Osteocyte (in vitro differentiated cells): ENCODE measurements around the gene MVK. TPM values are rescaled to one million over a fixed set of nuclear protein-coding genes. Genes with fewer than 3 reads are reported as not detected.

Experiments used
- DNase-seq: peaks from one replicate; pipeline ENCODE4 v3.0.0; 2021; ENCODE audit warnings: mixed read lengths; ENCODE audit not compliant: unreplicated experiment; ENCODE audit errors: extremely low spot score
- H3K27ac Mint-ChIP-seq: one replicate; pipeline ENCODE4 v1.8.0; 2021; ENCODE audit warnings: mild to moderate bottlenecking, mixed read lengths; ENCODE audit not compliant: unreplicated experiment
- H3K27me3 Mint-ChIP-seq: one replicate; pipeline ENCODE4 v1.8.0; 2021; ENCODE audit warnings: mixed read lengths; ENCODE audit not compliant: unreplicated experiment
- H3K36me3 Mint-ChIP-seq: one replicate; pipeline ENCODE4 v1.8.0; 2021; ENCODE audit warnings: mixed read lengths; ENCODE audit not compliant: unreplicated experiment
- H3K4me1 Mint-ChIP-seq: one replicate; pipeline ENCODE4 v1.8.0; 2021; ENCODE audit warnings: mixed read lengths; ENCODE audit not compliant: unreplicated experiment
- H3K4me3 Mint-ChIP-seq: one replicate; pipeline ENCODE4 v1.8.0; 2021; ENCODE audit warnings: mild to moderate bottlenecking, moderate library complexity, mixed read lengths; ENCODE audit not compliant: unreplicated experiment
- H3K9me3 Mint-ChIP-seq: one replicate; pipeline ENCODE4 v1.8.0; 2021; ENCODE audit warnings: mixed read lengths; ENCODE audit not compliant: unreplicated experiment
- total RNA-seq: library from RNA; stranded (reverse); gene quantifications from 2 replicates; pipeline ENCODE4 v1.2.1, GENCODE V29; 2021
- TF ChIP-seq, protein P1 (sequence below): fragments of 200-600 bp; sonication (generic); IDR thresholded peaks from 2 replicates; pipeline ENCODE4 v1.5.0; 2021; ENCODE audit warnings: antibody characterized with exemption, mild to moderate bottlenecking, moderate library complexity

Gene MVK
- total RNA-seq, 1 donor from 2014 or later = 13.0 TPM

- Mint-ChIP-seq H3K9me3 (no peaks in the 10 kb centered on the region), H3K36me3 (peaks cover 8% of the 10 kb centered on the region), H3K27me3 (no peaks in the 10 kb centered on the region), H3K4me1 (no peaks in the 10 kb centered on the region), H3K27ac (no peak overlapping the region), H3K4me3 (no peak overlapping the region)
- TF ChIP-seq, protein P1, sequence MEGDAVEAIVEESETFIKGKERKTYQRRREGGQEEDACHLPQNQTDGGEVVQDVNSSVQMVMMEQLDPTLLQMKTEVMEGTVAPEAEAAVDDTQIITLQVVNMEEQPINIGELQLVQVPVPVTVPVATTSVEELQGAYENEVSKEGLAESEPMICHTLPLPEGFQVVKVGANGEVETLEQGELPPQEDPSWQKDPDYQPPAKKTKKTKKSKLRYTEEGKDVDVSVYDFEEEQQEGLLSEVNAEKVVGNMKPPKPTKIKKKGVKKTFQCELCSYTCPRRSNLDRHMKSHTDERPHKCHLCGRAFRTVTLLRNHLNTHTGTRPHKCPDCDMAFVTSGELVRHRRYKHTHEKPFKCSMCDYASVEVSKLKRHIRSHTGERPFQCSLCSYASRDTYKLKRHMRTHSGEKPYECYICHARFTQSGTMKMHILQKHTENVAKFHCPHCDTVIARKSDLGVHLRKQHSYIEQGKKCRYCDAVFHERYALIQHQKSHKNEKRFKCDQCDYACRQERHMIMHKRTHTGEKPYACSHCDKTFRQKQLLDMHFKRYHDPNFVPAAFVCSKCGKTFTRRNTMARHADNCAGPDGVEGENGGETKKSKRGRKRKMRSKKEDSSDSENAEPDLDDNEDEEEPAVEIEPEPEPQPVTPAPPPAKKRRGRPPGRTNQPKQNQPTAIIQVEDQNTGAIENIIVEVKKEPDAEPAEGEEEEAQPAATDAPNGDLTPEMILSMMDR = no peak
- DNase-seq = no peak
Observed at GRCh38 chr12:109566424-109566823, 7.2 kb upstream of the MVK start.

DNA sequence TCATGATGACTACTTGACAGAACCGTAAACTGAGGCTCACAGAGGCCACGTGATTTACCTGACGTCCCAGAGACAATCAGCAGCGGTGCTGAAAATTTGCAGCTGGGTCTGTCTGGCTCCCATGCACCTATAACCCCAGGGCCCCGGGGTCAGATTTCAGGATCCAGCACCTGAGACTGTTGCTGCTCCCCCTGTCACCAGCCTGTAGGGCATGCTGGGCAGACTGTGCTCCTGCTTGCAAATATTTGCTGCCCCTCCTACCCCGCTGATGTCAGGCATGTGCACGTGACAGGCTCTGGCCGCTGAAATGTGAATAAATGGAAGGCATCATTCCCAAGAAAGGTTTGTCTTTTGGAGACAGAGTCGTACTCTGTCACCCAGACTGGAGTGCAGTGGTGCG, 6.3 kb upstream of the MVK start:
- Mint-ChIP-seq H3K27ac (no peak overlapping the region), H3K36me3 (peaks cover 4% of the 10 kb centered on the region), H3K27me3 (no peaks in the 10 kb centered on the region), H3K4me1 (no peaks in the 10 kb centered on the region), H3K9me3 (no peaks in the 10 kb centered on the region), H3K4me3 (no peak overlapping the region)
- no peak for DNase-seq
- TF ChIP-seq, protein P1 = no peak

- Mint-ChIP-seq H3K4me3 (no peak overlapping the region), H3K36me3 (peaks cover 1% of the 10 kb centered on the region), H3K9me3 (no peaks in the 10 kb centered on the region), H3K4me1 (peaks cover 7% of the 10 kb centered on the region), H3K27me3 (no peaks in the 10 kb centered on the region), H3K27ac (no peak overlapping the region)
- no peak for DNase-seq
- TF ChIP-seq, protein P1 = no peak
Observed at GRCh38 chr12:109567967-109568366, 5.6 kb upstream of the MVK start.

DNA sequence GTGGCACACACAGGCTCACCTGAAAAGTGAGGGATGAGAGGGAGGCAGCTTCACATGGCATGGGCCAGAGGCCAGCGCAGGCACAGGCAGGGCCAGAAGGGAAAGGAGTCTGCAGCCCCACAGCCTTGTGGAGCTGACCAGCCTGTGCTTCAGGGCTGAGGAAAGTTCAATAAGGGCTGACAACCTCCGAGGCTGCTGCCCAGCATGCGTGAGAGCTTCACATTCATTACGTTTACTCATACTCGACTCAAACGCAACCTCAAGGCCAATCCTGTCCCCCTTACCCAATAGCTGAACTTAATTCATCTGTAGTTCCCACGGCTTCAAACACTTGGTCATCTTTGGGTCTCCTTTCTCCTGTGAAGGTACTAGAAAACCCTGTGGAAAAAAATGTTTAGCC, 5.1 kb upstream of the MVK start:
- Mint-ChIP-seq H3K4me1 (peaks cover 8% of the 10 kb centered on the region), H3K4me3 (no peak overlapping the region), H3K27ac (no peak overlapping the region), H3K9me3 (no peaks in the 10 kb centered on the region), H3K27me3 (no peaks in the 10 kb centered on the region), H3K36me3 (peaks cover 1% of the 10 kb centered on the region)
- no peak for DNase-seq
- TF ChIP-seq, protein P1 = no peak

- TF ChIP-seq, protein P1 = no peak
- DNase-seq = no peak
- H3K4me3 Mint-ChIP-seq = no peak overlapping the region
Observed at GRCh38 chr12:109571773-109572505, 1.7 kb upstream of the MVK start.

More at GRCh38 chr12:109571773-109572505, 1.7 kb upstream of the MVK start:
- Mint-ChIP-seq H3K4me1 (peaks cover 19% of the 10 kb centered on the region), H3K27ac (no peak overlapping the region), H3K9me3 (no peaks in the 10 kb centered on the region), H3K36me3 (peaks cover 3% of the 10 kb centered on the region), H3K27me3 (no peaks in the 10 kb centered on the region)
